Retinal pigment epithelial cell (primary cell): ENCODE data around the gene SHISA5.

ENCODE experiments used
- DNase-seq: peaks from one replicate; pipeline ENCODE4 v3.0.0-alpha.2; 2010; ENCODE audit warnings: low read depth
- H3K4me3 ChIP-seq: 2 replicates; pipeline ENCODE4 v1.5.1; 2011; ENCODE audit warnings: mild to moderate bottlenecking, low read length, control low read depth, moderate library complexity
- CTCF ChIP-seq: conservative IDR thresholded peaks from 2 replicates; pipeline ENCODE4 v1.5.1; 2011; ENCODE audit warnings: low read depth, low read length, control low read depth, inconsistent platforms

SHISA5 gene

GRCh38 chr3:48419597-48419996, 84.4 kb downstream of the SHISA5 start:
- TF ChIP-seq CTCF = no peak
- H3K4me3 ChIP-seq = no peak overlapping the region

GRCh38 chr3:48419149-48419548, 84.8 kb downstream of the SHISA5 start:
- TF ChIP-seq CTCF = no peak
- H3K4me3 ChIP-seq = no peak overlapping the region
- DNase-seq = no peak

More at GRCh38 chr3:48419597-48419996, 84.4 kb downstream of the SHISA5 start:
- DNase-seq = no peak

- DNase-seq = no peak
- H3K4me3 ChIP-seq = no peak overlapping the region
- TF ChIP-seq CTCF = no peak
Measured at GRCh38 chr3:48418651-48419050, 85.3 kb downstream of the SHISA5 start.

- no peak overlapping the region for H3K4me3 ChIP-seq
- no peak for TF ChIP-seq CTCF
- no peak for DNase-seq
Measured at GRCh38 chr3:48418140-48418539, 85.8 kb downstream of the SHISA5 start.
